Endothelial cell of umbilical vein (primary cell): ENCODE results near the gene TFPI2. TPM values are rescaled to one million over a fixed set of nuclear protein-coding genes. Genes with fewer than 3 reads are reported as not detected.
A peak's percentile ranks its signal among the peaks of the same experiment; 100 is the strongest.

ENCODE experiments used
- BruUV-seq: library from RNA; stranded (reverse); fragments of 400-500 nt; replicated peaks from 2 replicates; lab custom pipeline; 2021; lab: Mats Ljungman, UMichigan
- CTCF ChIA-PET: fragments of 300-600, 350-600 bp; sonication (Branson Sonifier 250); formaldehyde crosslinking; loops from one replicate; lab custom pipeline; 2021; ENCODE audit warnings: antibody characterized with exemption, inconsistent platforms; lab: Charles Lee
- POLR2A ChIA-PET: fragments of 300-600, 350-600 bp; sonication (Branson Sonifier 250); formaldehyde crosslinking; loops from one replicate; lab custom pipeline; 2021; ENCODE audit warnings: antibody characterized with exemption, inconsistent platforms; lab: Charles Lee
- DNase-seq: peaks from one replicate; pipeline ENCODE4 v3.0.0-alpha.2; 2011; ENCODE audit warnings: low read depth, low spot score
- FAIRE-seq: peaks from 2 replicates; lab custom pipeline; 2011; peaks lifted over from hg19 to GRCh38; lab: Jason Lieb, UNC
- H2AFZ ChIP-seq: 2 replicates; pipeline ENCODE4 v1.6.0; 2012; ENCODE audit warnings: low read depth, low read length, control low read depth, inconsistent platforms
- H3K27ac ChIP-seq: 2 replicates; pipeline ENCODE4 v1.5.1; 2011; ENCODE audit warnings: low read depth, mild to moderate bottlenecking, control low read depth, low read length, moderate library complexity; ENCODE audit not compliant: insufficient read depth
- H3K27me3 ChIP-seq, 2 experiments: 2 replicates each; pipeline versions ENCODE4 v1.6.0 to v1.6.1; 2011; ENCODE audit warnings: low read length in 2 of 2, mixed read lengths in 1 of 2; ENCODE audit not compliant: control insufficient read depth in 2 of 2, insufficient read depth in 2 of 2
- H3K36me3 ChIP-seq, 2 experiments: 2 replicates in 1 of 2; 3 replicates in 1 of 2; pipeline ENCODE4 v1.5.1; 2011; ENCODE audit warnings: low read length in 2 of 2, mild to moderate bottlenecking in 1 of 2, moderate library complexity in 1 of 2; ENCODE audit not compliant: control insufficient read depth in 2 of 2, insufficient read depth in 2 of 2; ENCODE audit errors: extremely low read depth in 1 of 2
- H3K4me1 ChIP-seq: 3 replicates; pipeline ENCODE4 v1.5.1; 2011; ENCODE audit warnings: mild to moderate bottlenecking, low read length; ENCODE audit not compliant: control insufficient read depth, insufficient read depth; ENCODE audit errors: extremely low read depth
- H3K4me2 ChIP-seq: 2 replicates; pipeline ENCODE4 v1.6.1; 2011; ENCODE audit warnings: low read length, control low read depth, mixed read lengths; ENCODE audit not compliant: insufficient read depth
- H3K4me3 ChIP-seq, 3 experiments: fragments of 200-600 bp in 1 of 3; sonication (generic), shearing (Covaris generic) in 1 of 3; replicated peaks in 1 of 3; 2 replicates each; pipeline ENCODE4 v1.5.1; 2011 to 2016; ENCODE audit warnings: control low read depth in 3 of 3, low read length in 3 of 3, mild to moderate bottlenecking in 2 of 3, inconsistent platforms in 1 of 3, low read depth in 1 of 3, moderate library complexity in 1 of 3; ENCODE audit not compliant: insufficient read depth in 1 of 3
- H3K79me2 ChIP-seq: 2 replicates; pipeline ENCODE4 v1.6.0; 2012; ENCODE audit warnings: low read length, inconsistent platforms; ENCODE audit not compliant: control insufficient read depth, insufficient read depth
- H3K9ac ChIP-seq: replicated peaks from 2 replicates; pipeline ENCODE3; 2011; ENCODE audit warnings: low read length, control low read depth; ENCODE audit not compliant: insufficient read depth; ENCODE audit errors: extremely low read depth
- H3K9me1 ChIP-seq: replicated peaks from 3 replicates; pipeline ENCODE4 v1.6.0; 2011; ENCODE audit warnings: mild to moderate bottlenecking, low read length; ENCODE audit not compliant: control insufficient read depth, insufficient read depth; ENCODE audit errors: extremely low read depth
- H3K9me3 ChIP-seq: replicated peaks from 2 replicates; pipeline ENCODE4 v1.5.1; 2012; ENCODE audit warnings: low read length, inconsistent platforms; ENCODE audit not compliant: control insufficient read depth, insufficient read depth
- H4K20me1 ChIP-seq: replicated peaks from 2 replicates; pipeline ENCODE3; 2011; ENCODE audit warnings: mild to moderate bottlenecking, low read length; ENCODE audit not compliant: control insufficient read depth, insufficient read depth; ENCODE audit errors: extremely low read depth
- CTCF ChIP-seq, 2 donors: IDR thresholded peaks; 1 replicate in 1 of 2; 2 replicates in 1 of 2; pipeline ENCODE4 v1.5.1; 2011; ENCODE audit warnings: low read length in 2 of 2, mild to moderate bottlenecking in 2 of 2, moderate library complexity in 2 of 2, control low read depth in 1 of 2, inconsistent platforms in 1 of 2, low read depth in 1 of 2; ENCODE audit not compliant: insufficient read depth in 1 of 2; ENCODE audit errors: extremely low read depth in 1 of 2
- FOS ChIP-seq: IDR thresholded peaks from 2 replicates; pipeline ENCODE4 v1.6.1; 2011; ENCODE audit warnings: mild to moderate bottlenecking, low read length, moderate library complexity, borderline replicate concordance; ENCODE audit not compliant: insufficient read depth
- GATA2 ChIP-seq: IDR thresholded peaks from 2 replicates; pipeline ENCODE4 v1.7.0; 2011; ENCODE audit warnings: low read depth, mild to moderate bottlenecking, moderate library complexity, mixed read lengths, low read length; ENCODE audit not compliant: insufficient read length, insufficient read depth
- JUN ChIP-seq: IDR thresholded peaks from 2 replicates; pipeline ENCODE4 v1.6.1; 2011; ENCODE audit warnings: borderline replicate concordance, low read depth; ENCODE audit not compliant: insufficient read length, insufficient read depth
- MYC ChIP-seq: IDR thresholded peaks from one replicate; pipeline ENCODE4 v1.6.1; 2011; ENCODE audit warnings: mild to moderate bottlenecking, low read depth, low read length
- POLR2AphosphoS5 ChIP-seq: IDR thresholded peaks from 2 replicates; pipeline ENCODE4 v1.6.1; 2012; ENCODE audit warnings: low read depth, mild to moderate bottlenecking, control low read depth, low read length, moderate library complexity; ENCODE audit not compliant: insufficient read depth
- dilution Hi-C: fragments of 300-500 bp; cut with MboI; formaldehyde crosslinking; loops from one replicate; pipeline ENCODE4 v1.15.0; 2019; ENCODE audit warnings: low sequenced_read_pairs; ENCODE audit not compliant: extremely low pct_ligation_motif_present
- intact Hi-C: fragments of 100-400 bp; cut with micrococcal nuclease; formaldehyde crosslinking; loops from one replicate; pipeline ENCODE4 v1.10.0; 2022
- polyA plus RNA-seq, 4 experiments: library from polyadenylated mRNA; depleted of rRNA in 3 of 4; stranded (reverse) in 3 of 4; unstranded in 1 of 4; fragments of >200 nt; gene quantifications; 2 replicates each; pipeline versions ENCODE4 v1.2.1 to v1.2.3, GENCODE V29; 2011 to 2012; ENCODE audit warnings: missing spikeins in 1 of 4
- total RNA-seq: library from RNA; stranded (reverse); gene quantifications from 2 replicates; pipeline ENCODE4 v1.2.3, GENCODE V29; 2021

Gene TFPI2
- total and polyA plus RNA-seq, 2 donors (not counting 3 experiments of a cell fraction or from before 2014, with no cell fraction given): 49.9 to 65.9 TPM

- FAIRE-seq (peak; percentile 47), DNase-seq (peak; percentile 81)
- no peaks in the 10 kb centered on the region for H3K36me3 ChIP-seq
- H4K20me1 ChIP-seq: no peaks in the 10 kb centered on the region
- BruUV-seq: no TSS peak
- peaks cover 61% of the 10 kb centered on the region for H3K4me1 ChIP-seq
- H3K27me3 ChIP-seq: no peaks in the 10 kb centered on the region
- H3K79me2 ChIP-seq: no peaks in the 10 kb centered on the region
- no peak overlapping the region for H2AFZ ChIP-seq
- ChIA-PET POLR2A (no interaction called here), CTCF (interaction anchor here (0.8 to 1.4 kb wide), 5 partner anchors 12 to 308 kb away, joined by 3 to 12 read pairs (median 4); no protein-coding TSS in a partner anchor)
- dilution Hi-C loops: no loop called here
- peak overlapping the region; percentile 89 for H3K4me2 ChIP-seq
- H3K27ac ChIP-seq: peak overlapping the region; percentile 65
- H3K9me1 ChIP-seq: no peaks in the 10 kb centered on the region
- intact Hi-C loops: loop anchor here (1.0 to 5.0 kb wide), 2 partner anchors 8 to 33 kb away; no protein-coding TSS in a partner anchor
- peak overlapping the region in 1 of 3 experiments; percentile 53 for H3K4me3 ChIP-seq
- H3K9ac ChIP-seq: no peak overlapping the region
- no peaks in the 10 kb centered on the region for H3K9me3 ChIP-seq
- TF ChIP-seq CTCF (IDR thresholded peaks at IDR 0.05; ENCODE audit: extremely low read depth in 1 of 2, insufficient read depth in 1 of 2, low read depth in 1 of 2, low read length in 2 of 2) (no peak), GATA2 (peak; percentile 75), MYC (no peak), POLR2AphosphoS5 (peak; percentile 24), JUN (peak; percentile 73), FOS (peak; percentile 63)
Observed at GRCh38 chr7:93914581-93915066, 24.1 kb upstream of the TFPI2 start.
